Measurements from ENCODE around the gene CPTP. TPM values are rescaled to one million over a fixed set of nuclear protein-coding genes. Genes with fewer than 3 reads are reported as not detected.
A peak's percentile ranks its signal among the peaks of the same experiment; 100 is the strongest.

Gene CPTP
- total RNA-seq, 1 experiment from 2014 or later: 141 TPM

GRCh38 chr1:1371746-1372711 lies 47.4 kb downstream of the CPTP start:
- Histone ChIP-seq H3K9me3 (ENCODE audit: low read length) (0 out of 2 replicates have a peak, but pooled peaks cover 3% of the 10 kb centered on the region), H3K27me3 (ENCODE audit: low read length) (no peaks in the 10 kb centered on the region), H3K79me2 (ENCODE audit: low read length) (peaks cover 35% of the 10 kb centered on the region), H3K9ac (ENCODE audit: low read length) (no peak overlapping the region), H2AFZ (ENCODE audit: low read length) (no peak overlapping the region), H3K4me2 (ENCODE audit: low read length) (peak overlapping the region; percentile 13; the same call in 1 of the 2 replicates), H3F3A (ENCODE audit: low read length, unreplicated experiment) (peaks cover 9% of the 10 kb centered on the region), H3K4me3 (ENCODE audit: low read length) (no peak overlapping the region), H3K36me3 (ENCODE audit: low read depth, low read length) (peaks cover 10% of the 10 kb centered on the region; the same call in 1 of the 2 replicates), H3K27ac (ENCODE audit: low read length) (no peak overlapping the region), H4K20me1 (ENCODE audit: low read length) (no peaks in the 10 kb centered on the region), H3K9me2 (replicated peaks; ENCODE audit: low read length) (no peaks in the 10 kb centered on the region), H3K4me1 (ENCODE audit: insufficient read depth, low read length) (peaks cover 20% of the 10 kb centered on the region)
- DNase-seq (peak; percentile 72), ATAC-seq (peak; percentile 25)
- CTCF ChIA-PET: no interaction called here
- POLR2A ChIA-PET (ENCODE audit: unreplicated experiment): no interaction called here
- intact Hi-C loops (cut with micrococcal nuclease): no loop called here
- TF ChIP-seq EZH2phosphoT487 (IDR thresholded peaks at IDR 0.05; ENCODE audit: borderline replicate concordance, low read length) (no peak), CTCF (conservative IDR thresholded peaks at IDR 0.05; ENCODE audit: low read depth, low read length) (peak; percentile 96), EZH2 (IDR thresholded peaks at IDR 0.05; ENCODE audit: low read length, unreplicated experiment) (no peak)
- no TSS peak for BruUV-seq (replicated peaks)

DNA sequence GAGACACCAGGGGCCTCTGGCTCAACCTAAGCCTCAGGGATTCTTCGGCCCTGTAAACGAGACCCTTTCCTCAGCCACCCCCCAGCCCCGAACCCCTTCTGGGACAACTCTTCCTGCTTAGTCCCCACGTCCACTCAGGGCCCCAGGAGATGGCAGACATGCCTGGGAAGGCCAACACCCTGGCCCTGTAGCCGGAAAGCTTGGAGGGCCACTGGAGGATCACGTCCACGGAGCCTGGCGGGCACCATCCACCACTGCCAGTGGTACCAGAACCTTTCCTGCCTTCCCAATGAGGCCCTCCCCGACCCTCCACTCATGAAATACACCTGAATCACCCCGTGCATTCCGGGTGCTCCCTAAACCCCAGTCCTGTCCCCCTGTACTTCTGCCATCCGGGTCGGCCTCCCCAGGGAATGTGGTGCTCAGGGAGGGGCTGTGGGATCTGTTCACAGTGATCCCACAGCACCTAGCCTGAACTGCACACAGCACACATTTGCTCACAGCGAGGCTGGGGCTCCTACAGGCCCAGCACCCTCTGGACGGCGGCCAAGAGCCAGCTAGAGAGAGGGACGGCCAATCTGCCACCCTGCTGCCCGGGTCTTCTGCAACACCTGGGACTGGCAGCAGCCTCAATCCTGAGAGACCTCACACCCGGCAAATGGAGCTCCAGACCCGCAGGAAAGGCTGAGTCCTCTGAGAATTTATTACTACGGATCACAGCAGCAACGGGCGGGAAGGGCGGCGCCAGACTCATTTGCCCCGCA lies 48.6 kb downstream of the CPTP start:
- BruUV-seq (replicated peaks): no TSS peak
- Histone ChIP-seq H3K27ac (ENCODE audit: low read length) (no peak overlapping the region), H3K4me3 (ENCODE audit: low read length) (peak overlapping the region; percentile 96), H3K4me2 (ENCODE audit: low read length) (peak overlapping the region; percentile 99), H3K9me2 (replicated peaks; ENCODE audit: low read length) (no peaks in the 10 kb centered on the region), H3K4me1 (ENCODE audit: insufficient read depth, low read length) (peaks cover 20% of the 10 kb centered on the region), H3K27me3 (ENCODE audit: low read length) (no peaks in the 10 kb centered on the region), H3K9me3 (ENCODE audit: low read length) (no peaks in the 10 kb centered on the region), H4K20me1 (ENCODE audit: low read length) (no peaks in the 10 kb centered on the region), H3F3A (ENCODE audit: low read length, unreplicated experiment) (peaks cover 9% of the 10 kb centered on the region), H3K36me3 (ENCODE audit: low read depth, low read length) (peaks cover 10% of the 10 kb centered on the region; the same call in 1 of the 2 replicates), H3K9ac (ENCODE audit: low read length) (peak overlapping the region; percentile 98; the same call in 1 of the 2 replicates), H3K79me2 (ENCODE audit: low read length) (peaks cover 35% of the 10 kb centered on the region), H2AFZ (ENCODE audit: low read length) (no peak overlapping the region)
- DNase-seq (no peak), ATAC-seq (no peak)
- ChIA-PET POLR2A (ENCODE audit: unreplicated experiment) (interaction anchor here (0.6 kb wide), 1 partner anchor 372 kb away, joined by 4 read pairs; no protein-coding TSS in a partner anchor), CTCF (interaction anchor here (1.2 kb wide), 1 partner anchor 131 kb away, joined by 3 read pairs; no protein-coding TSS in a partner anchor)
- intact Hi-C loops (cut with micrococcal nuclease): no loop called here
- TF ChIP-seq CTCF (conservative IDR thresholded peaks at IDR 0.05; ENCODE audit: low read depth, low read length) (no peak), EZH2 (IDR thresholded peaks at IDR 0.05; ENCODE audit: low read length, unreplicated experiment) (no peak)

All from PC-3 (cell line).